ENCODE data around the gene TSHR.
"Not testable (repeated sequence)": the region's sequence is repeated elsewhere in the genome, so short reads cannot be mapped to it uniquely, and the experiment has no call there.

The TSHR gene

DNA sequence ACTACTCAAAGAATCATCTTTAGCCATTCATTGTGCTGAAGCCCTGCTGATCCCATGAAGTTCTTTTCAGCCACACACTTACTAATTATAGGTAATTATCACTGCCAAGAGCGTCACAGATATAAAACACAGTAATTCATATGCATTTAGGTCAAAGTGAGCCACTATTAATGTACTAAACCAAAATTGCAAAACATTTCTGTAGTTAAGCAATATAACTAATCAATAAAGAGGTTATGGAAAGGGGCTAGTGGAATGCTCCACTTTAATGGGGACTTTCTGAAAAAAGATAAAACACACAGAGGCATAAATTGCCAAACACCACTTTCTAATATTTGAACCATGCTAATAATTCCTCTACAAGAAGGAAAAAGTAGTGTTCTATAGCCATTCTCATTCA lies 7.1 kb upstream of the TSHR start:
- Histone ChIP-seq H3K4me3 (no peak overlapping the region), H3K27ac (no peak overlapping the region)
- TF ChIP-seq, protein P1, sequence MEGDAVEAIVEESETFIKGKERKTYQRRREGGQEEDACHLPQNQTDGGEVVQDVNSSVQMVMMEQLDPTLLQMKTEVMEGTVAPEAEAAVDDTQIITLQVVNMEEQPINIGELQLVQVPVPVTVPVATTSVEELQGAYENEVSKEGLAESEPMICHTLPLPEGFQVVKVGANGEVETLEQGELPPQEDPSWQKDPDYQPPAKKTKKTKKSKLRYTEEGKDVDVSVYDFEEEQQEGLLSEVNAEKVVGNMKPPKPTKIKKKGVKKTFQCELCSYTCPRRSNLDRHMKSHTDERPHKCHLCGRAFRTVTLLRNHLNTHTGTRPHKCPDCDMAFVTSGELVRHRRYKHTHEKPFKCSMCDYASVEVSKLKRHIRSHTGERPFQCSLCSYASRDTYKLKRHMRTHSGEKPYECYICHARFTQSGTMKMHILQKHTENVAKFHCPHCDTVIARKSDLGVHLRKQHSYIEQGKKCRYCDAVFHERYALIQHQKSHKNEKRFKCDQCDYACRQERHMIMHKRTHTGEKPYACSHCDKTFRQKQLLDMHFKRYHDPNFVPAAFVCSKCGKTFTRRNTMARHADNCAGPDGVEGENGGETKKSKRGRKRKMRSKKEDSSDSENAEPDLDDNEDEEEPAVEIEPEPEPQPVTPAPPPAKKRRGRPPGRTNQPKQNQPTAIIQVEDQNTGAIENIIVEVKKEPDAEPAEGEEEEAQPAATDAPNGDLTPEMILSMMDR (IDR thresholded peaks at IDR 0.05), result no peak
- DNase-seq (ENCODE audit: low spot score), result no peak

- no peak overlapping the region for H3K4me3 ChIP-seq
- DNase-seq (ENCODE audit: low spot score), result no peak
- no peak overlapping the region for H3K27ac ChIP-seq
- TF ChIP-seq, protein P1 (IDR thresholded peaks at IDR 0.05), result no peak
These were observed 3.9 kb upstream of the TSHR start for GRCh38 chr14:80951491-80951890.

DNA sequence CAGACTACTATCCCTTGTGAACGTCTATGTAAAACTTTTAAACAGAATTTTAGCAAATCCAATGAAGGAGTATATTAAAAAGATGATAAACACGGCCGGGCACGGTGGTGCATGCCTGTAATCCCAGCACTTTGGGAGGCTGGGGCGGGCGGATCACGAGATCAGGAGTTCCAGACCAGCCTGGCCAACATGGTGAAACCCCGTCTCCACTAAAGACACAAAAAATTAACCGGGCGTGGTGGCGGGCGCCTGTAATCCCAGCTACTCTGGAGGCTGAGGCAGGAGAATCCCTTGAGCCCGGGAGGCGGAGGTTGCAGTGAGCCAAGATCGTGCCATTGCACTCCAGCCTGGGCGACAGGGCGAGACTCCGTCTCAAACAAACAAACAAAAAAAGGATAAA lies 2.2 kb upstream of the TSHR start:
- not testable (repeated sequence) for H3K4me3 ChIP-seq; H3K27ac ChIP-seq; DNase-seq (ENCODE audit: low spot score)

- TF ChIP-seq, protein P1 (IDR thresholded peaks at IDR 0.05), result peak; percentile 74
- Histone ChIP-seq H3K27ac (no peak overlapping the region), H3K4me3 (peak overlapping the region; percentile 68)
- DNase-seq (ENCODE audit: low spot score), result peak; percentile 84
These were observed 628 bp upstream of the TSHR start for GRCh38 chr14:80954687-80955299.

GRCh38 chr14:80956102-80956501 lies 681 bp downstream of the TSHR start:
- DNase-seq (ENCODE audit: low spot score), result no peak
- TF ChIP-seq, protein P1 (IDR thresholded peaks at IDR 0.05), result no peak
- Histone ChIP-seq H3K27ac (no peak overlapping the region), H3K4me3 (no peak overlapping the region)

GRCh38 chr14:80956922-80957321 lies 1.5 kb downstream of the TSHR start:
- TF ChIP-seq, protein P1 (IDR thresholded peaks at IDR 0.05), result no peak
- H3K4me3 ChIP-seq, result no peak overlapping the region
- H3K27ac ChIP-seq, result no peak overlapping the region
- DNase-seq (ENCODE audit: low spot score), result no peak

- TF ChIP-seq, protein P1 (IDR thresholded peaks at IDR 0.05), result no peak
These were observed 2.2 kb downstream of the TSHR start for GRCh38 chr14:80957613-80958012.

More at GRCh38 chr14:80957613-80958012, 2.2 kb downstream of the TSHR start:
- Histone ChIP-seq H3K4me3 (no peak overlapping the region), H3K27ac (no peak overlapping the region)
- DNase-seq (ENCODE audit: low spot score), result no peak

All from coronary artery (tissue), 2 donors.